ENCODE results near the gene G6PD. TPM values are rescaled to one million over a fixed set of nuclear protein-coding genes. Genes with fewer than 3 reads are reported as not detected.

Gene G6PD
- polyA plus RNA-seq, 1 experiment: 172 TPM

DNA sequence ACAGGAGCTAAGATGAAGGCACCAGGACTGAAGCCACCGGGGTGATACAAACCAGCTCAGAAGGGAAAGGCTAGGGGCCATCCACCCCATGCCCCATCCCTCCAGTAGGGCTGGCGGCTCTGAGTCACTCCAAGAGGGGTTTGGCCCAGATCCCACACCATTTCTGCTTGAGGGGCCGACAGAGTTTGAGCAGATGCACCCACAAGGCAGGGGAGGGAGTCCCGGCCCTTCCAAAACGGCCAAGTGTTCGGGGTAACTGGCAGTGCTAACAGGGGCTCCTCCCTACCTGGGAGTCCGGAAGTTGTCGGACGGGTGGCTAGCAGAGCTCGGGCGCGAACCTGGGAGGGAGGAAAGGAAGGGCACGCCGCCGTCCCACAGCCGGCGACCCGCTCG, 56.6 kb downstream of the G6PD start:
- TF ChIP-seq, protein P1, sequence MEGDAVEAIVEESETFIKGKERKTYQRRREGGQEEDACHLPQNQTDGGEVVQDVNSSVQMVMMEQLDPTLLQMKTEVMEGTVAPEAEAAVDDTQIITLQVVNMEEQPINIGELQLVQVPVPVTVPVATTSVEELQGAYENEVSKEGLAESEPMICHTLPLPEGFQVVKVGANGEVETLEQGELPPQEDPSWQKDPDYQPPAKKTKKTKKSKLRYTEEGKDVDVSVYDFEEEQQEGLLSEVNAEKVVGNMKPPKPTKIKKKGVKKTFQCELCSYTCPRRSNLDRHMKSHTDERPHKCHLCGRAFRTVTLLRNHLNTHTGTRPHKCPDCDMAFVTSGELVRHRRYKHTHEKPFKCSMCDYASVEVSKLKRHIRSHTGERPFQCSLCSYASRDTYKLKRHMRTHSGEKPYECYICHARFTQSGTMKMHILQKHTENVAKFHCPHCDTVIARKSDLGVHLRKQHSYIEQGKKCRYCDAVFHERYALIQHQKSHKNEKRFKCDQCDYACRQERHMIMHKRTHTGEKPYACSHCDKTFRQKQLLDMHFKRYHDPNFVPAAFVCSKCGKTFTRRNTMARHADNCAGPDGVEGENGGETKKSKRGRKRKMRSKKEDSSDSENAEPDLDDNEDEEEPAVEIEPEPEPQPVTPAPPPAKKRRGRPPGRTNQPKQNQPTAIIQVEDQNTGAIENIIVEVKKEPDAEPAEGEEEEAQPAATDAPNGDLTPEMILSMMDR (IDR thresholded peaks at IDR 0.05; ENCODE audit: low read depth, low read length): no peak
- no peaks in the 10 kb centered on the region for H3K9me3 ChIP-seq (ENCODE audit: control insufficient read depth, insufficient read depth, low read length)
- H3K4me3 ChIP-seq (ENCODE audit: low read depth, low read length): peak overlapping the region; percentile 63
- no peaks in the 10 kb centered on the region for H3K27me3 ChIP-seq (ENCODE audit: control insufficient read depth, insufficient read depth, low read length)
- no peak for DNase-seq (ENCODE audit: low read depth, low spot score)
- POLR2A ChIA-PET: interaction anchor here (1.0 to 2.2 kb wide), 5 partner anchors 8 to 61 kb away, joined by 3 to 12 read pairs (median 6); partner anchors contain the start of genes ATP6AP1, FAM3A and LAGE3
- CTCF ChIA-PET: no interaction called here
- H3K27ac ChIP-seq (ENCODE audit: low read depth, low read length): no peak overlapping the region

DNA sequence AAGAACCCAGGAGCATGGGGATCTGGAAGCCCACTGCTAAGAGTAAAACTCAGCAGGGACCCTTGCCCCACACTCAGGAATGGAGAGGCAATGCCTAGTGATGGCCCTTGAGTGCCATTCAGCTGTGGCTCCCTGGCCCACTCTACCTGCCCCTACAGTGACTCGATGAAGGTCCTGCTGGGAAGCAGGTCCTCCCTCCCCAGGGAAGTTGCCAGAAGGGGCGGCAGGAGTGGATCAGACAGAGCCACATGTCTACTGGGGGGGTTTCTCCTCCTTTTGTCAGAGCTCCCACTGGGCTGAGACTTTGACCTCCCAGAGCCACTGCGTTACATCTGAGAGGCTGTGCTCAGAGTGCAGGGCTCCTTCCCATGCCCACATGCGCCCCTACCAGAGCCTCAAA, 57.5 kb downstream of the G6PD start:
- H3K9me3 ChIP-seq (ENCODE audit: control insufficient read depth, insufficient read depth, low read length): no peaks in the 10 kb centered on the region
- TF ChIP-seq, protein P1 (IDR thresholded peaks at IDR 0.05; ENCODE audit: low read depth, low read length): no peak
- ChIA-PET CTCF (no interaction called here), POLR2A (interaction anchor here (1.8 to 2.2 kb wide), 2 partner anchors 11 to 27 kb away, joined by 11 to 12 read pairs; partner anchors contain the start of genes FAM3A and LAGE3)
- no peak for DNase-seq (ENCODE audit: low read depth, low spot score)
- H3K27me3 ChIP-seq (ENCODE audit: control insufficient read depth, insufficient read depth, low read length): no peaks in the 10 kb centered on the region
- no peak overlapping the region for H3K27ac ChIP-seq (ENCODE audit: low read depth, low read length)
- H3K4me3 ChIP-seq (ENCODE audit: low read depth, low read length): peak overlapping the region; percentile 63

DNA sequence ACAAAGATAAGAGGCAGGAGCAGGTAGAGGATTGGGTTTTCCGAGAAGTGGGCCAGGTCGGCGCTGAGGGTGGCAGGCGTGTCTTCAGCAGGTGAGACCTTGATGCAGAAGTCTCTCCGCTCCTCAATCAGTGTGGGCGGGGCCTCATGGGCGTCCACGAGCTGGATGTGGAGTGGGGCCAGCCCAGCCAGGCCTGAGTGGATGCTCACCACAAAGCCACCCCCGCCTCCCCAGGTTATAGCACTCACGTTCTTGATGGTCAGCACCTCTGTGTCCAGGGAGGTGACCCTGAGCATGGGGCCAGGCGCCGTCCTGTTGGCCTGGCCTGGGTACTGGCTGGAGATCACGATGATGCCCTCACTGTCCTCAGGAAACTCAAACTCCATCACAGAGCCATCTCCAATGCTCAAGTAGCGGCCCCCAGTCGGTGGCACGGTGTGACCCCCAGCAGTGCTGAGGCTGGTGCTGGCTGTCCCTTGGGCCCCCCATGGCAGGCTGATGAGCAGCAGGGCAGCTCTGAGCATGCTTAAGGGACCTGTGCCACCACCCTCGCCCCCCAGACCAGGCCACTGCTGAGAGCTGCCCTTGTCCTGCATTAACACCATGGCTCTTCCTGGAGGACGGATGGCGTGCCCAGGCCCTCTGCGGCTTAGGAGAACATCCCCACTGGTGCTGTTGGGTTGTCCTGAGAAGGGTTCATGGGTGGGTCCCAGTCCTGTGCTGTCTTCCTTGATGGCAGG, 58.1 kb downstream of the G6PD start:
- ChIA-PET CTCF (no interaction called here), POLR2A (interaction anchor here (2.2 kb wide), 1 partner anchor 28 kb away, joined by 12 read pairs; the partner anchor contains the start of gene FAM3A)
- Histone ChIP-seq H3K27ac (ENCODE audit: low read depth, low read length) (no peak overlapping the region), H3K4me3 (ENCODE audit: low read depth, low read length) (no peak overlapping the region), H3K27me3 (ENCODE audit: control insufficient read depth, insufficient read depth, low read length) (no peaks in the 10 kb centered on the region), H3K9me3 (ENCODE audit: control insufficient read depth, insufficient read depth, low read length) (no peaks in the 10 kb centered on the region)
- TF ChIP-seq, protein P1 (IDR thresholded peaks at IDR 0.05; ENCODE audit: low read depth, low read length): no peak
- DNase-seq (ENCODE audit: low read depth, low spot score): no peak

GRCh38 chrX:154487518-154488290, 58.9 kb downstream of the G6PD start:
- DNase-seq (ENCODE audit: low read depth, low spot score): no peak
- Histone ChIP-seq H3K9me3 (ENCODE audit: control insufficient read depth, insufficient read depth, low read length) (no peaks in the 10 kb centered on the region), H3K27me3 (ENCODE audit: control insufficient read depth, insufficient read depth, low read length) (no peaks in the 10 kb centered on the region), H3K4me3 (ENCODE audit: low read depth, low read length) (no peak overlapping the region), H3K27ac (ENCODE audit: low read depth, low read length) (no peak overlapping the region)
- POLR2A ChIA-PET: interaction anchor here (1.1 kb wide), 1 partner anchor 29 kb away, joined by 4 read pairs; no protein-coding TSS in a partner anchor
- CTCF ChIA-PET: no interaction called here
- TF ChIP-seq, protein P1 (IDR thresholded peaks at IDR 0.05; ENCODE audit: low read depth, low read length): no peak
